HEK293T (cell line): Measurements from ENCODE around the gene HTR3A.

Experiments used
- ELF4 ChIP-seq: fragments of 450-650 bp; IDR thresholded peaks from 2 replicates; pipeline ENCODE4 v1.6.1; 2017; ENCODE audit warnings: antibody characterized with exemption
- FOXA1 ChIP-seq: fragments of 450-650 bp; IDR thresholded peaks from 2 replicates; pipeline ENCODE4 v1.6.1; 2016; ENCODE audit warnings: mild to moderate bottlenecking
- FOXK2 ChIP-seq: fragments of 450-650 bp; IDR thresholded peaks from 2 replicates; pipeline ENCODE4 v1.6.1; 2016; ENCODE audit warnings: mild to moderate bottlenecking
- FOXM1 ChIP-seq: fragments of 450-650 bp; IDR thresholded peaks from 2 replicates; pipeline ENCODE4 v1.6.1; 2017; ENCODE audit warnings: mild to moderate bottlenecking, borderline replicate concordance
- L3MBTL2 ChIP-seq: fragments of 450-650 bp; conservative IDR thresholded peaks from 2 replicates; pipeline ENCODE4 v1.6.1; 2016; ENCODE audit warnings: mild to moderate bottlenecking
- NFRKB ChIP-seq: fragments of 450-650 bp; IDR thresholded peaks from 2 replicates; pipeline ENCODE4 v1.6.1; 2016; ENCODE audit warnings: mild to moderate bottlenecking, moderate library complexity
- PKNOX1 ChIP-seq: fragments of 450-650 bp; IDR thresholded peaks from 2 replicates; pipeline ENCODE4 v1.6.1; 2016
- TARDBP ChIP-seq: fragments of 450-650 bp; IDR thresholded peaks from 2 replicates; pipeline ENCODE4 v1.6.1; 2016

- TF ChIP-seq ELF4 (no peak), FOXA1 (no peak), NFRKB (no peak), TARDBP (no peak), FOXM1 (no peak), PKNOX1 (no peak), L3MBTL2 (no peak), FOXK2 (no peak)
Observed at GRCh38 chr11:113977701-113978100, 2.8 kb downstream of the HTR3A start.
